ENCODE data around the gene ENPP1.
"Not testable (repeated sequence)": the region's sequence is repeated elsewhere in the genome, so short reads cannot be mapped to it uniquely, and the experiment has no call there.

The ENPP1 gene

DNA sequence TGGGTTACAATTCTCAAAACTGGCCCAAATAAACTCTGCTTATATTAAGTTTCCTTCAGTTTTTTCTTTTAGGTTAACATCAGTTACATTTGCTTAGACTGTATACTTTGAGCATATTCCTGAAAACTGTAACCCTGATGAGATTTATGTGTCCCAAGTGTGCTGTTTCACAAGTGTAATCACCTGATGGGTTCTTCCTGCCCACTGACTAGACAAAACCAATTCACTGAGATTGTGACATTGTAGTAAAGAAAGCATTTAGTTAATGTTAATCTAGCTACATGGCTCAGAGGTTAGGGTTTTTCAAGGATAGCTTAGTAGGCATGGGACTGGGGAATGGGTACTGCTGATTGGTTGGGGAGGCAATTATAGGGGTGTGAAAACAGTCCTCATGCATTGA, 89.8 kb downstream of the ENPP1 start:
- Histone ChIP-seq H3K4me1 (ENCODE audit: control insufficient read depth, insufficient read depth, low read length, unreplicated experiment) (no peaks in the 10 kb centered on the region), H3K36me3 (ENCODE audit: insufficient read depth, low read length) (no peaks in the 10 kb centered on the region), H3K79me2 (ENCODE audit: control insufficient read depth, insufficient read depth, low read length, unreplicated experiment) (no peaks in the 10 kb centered on the region), H3K27me3 (ENCODE audit: insufficient read depth, low read length) (no peaks in the 10 kb centered on the region), H2AFZ (ENCODE audit: low read length, unreplicated experiment) (no peak overlapping the region), H3K4me3 (ENCODE audit: low read depth, low read length) (no peak overlapping the region), H3K27ac (ENCODE audit: low read depth, low read length) (no peak overlapping the region)

- Histone ChIP-seq H3K79me2 (ENCODE audit: control insufficient read depth, insufficient read depth, low read length, unreplicated experiment) (no peaks in the 10 kb centered on the region), H3K4me3 (ENCODE audit: low read depth, low read length) (no peak overlapping the region), H3K27me3 (ENCODE audit: insufficient read depth, low read length) (no peaks in the 10 kb centered on the region), H2AFZ (ENCODE audit: low read length, unreplicated experiment) (no peak overlapping the region), H3K4me1 (ENCODE audit: control insufficient read depth, insufficient read depth, low read length, unreplicated experiment) (no peaks in the 10 kb centered on the region), H3K27ac (ENCODE audit: low read depth, low read length) (no peak overlapping the region), H3K36me3 (ENCODE audit: insufficient read depth, low read length) (no peaks in the 10 kb centered on the region)
Observed at GRCh38 chr6:131898718-131899117, 90.9 kb downstream of the ENPP1 start.

DNA sequence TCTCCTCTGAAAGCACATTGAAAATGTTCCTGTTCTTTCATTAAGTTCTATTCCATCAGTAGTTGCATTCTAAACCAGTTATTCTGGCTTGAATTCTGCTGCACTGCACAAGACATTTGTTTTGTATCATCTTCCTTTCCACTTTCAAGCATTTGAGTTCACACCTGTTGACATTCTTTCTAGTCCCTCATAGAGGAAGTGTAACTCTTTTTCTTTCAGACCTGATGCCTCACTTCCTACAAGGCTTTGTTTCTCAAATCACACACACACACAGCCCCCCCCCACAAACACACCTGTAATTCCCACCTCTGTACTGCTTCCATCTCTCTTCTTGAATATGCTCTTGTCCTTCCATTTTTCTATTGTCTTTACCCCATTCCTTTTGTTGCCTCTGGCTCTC, 92.4 kb downstream of the ENPP1 start:
- Histone ChIP-seq H3K27ac (ENCODE audit: low read depth, low read length) (no peak overlapping the region), H3K4me3 (ENCODE audit: low read depth, low read length) (no peak overlapping the region), H3K79me2 (ENCODE audit: control insufficient read depth, insufficient read depth, low read length, unreplicated experiment) (no peaks in the 10 kb centered on the region), H2AFZ (ENCODE audit: low read length, unreplicated experiment) (no peak overlapping the region), H3K27me3 (ENCODE audit: insufficient read depth, low read length) (no peaks in the 10 kb centered on the region), H3K36me3 (ENCODE audit: insufficient read depth, low read length) (no peaks in the 10 kb centered on the region), H3K4me1 (ENCODE audit: control insufficient read depth, insufficient read depth, low read length, unreplicated experiment) (no peaks in the 10 kb centered on the region)

DNA sequence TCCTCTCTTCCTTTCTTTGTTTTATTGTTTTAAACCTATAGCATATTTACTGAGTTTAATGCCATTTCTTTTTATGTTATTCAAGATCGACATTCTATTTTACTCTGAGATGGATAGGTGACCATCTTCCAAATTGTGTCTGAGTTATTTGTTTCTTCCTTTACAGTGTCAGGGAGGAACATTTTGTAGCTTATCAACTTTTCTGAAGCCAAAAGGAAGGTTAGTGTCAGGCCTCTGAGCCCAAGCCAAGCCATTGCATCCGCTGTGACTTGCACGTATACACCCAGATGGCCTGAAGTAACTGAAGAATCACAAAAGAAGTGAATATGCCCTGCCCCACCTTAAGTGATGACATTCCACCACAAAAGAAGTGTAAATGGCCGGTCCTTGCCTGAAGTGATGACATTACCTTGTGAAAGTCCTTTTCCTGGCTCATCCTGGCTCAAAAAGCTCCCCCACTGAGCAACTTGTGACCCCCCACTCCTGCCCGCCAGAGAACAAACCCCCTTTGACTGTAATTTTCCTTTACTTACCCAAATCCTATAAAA, 93.6 kb downstream of the ENPP1 start:
- H3K27ac ChIP-seq (ENCODE audit: low read depth, low read length); H3K79me2 ChIP-seq (ENCODE audit: control insufficient read depth, insufficient read depth, low read length, unreplicated experiment): not testable (repeated sequence)

DNA sequence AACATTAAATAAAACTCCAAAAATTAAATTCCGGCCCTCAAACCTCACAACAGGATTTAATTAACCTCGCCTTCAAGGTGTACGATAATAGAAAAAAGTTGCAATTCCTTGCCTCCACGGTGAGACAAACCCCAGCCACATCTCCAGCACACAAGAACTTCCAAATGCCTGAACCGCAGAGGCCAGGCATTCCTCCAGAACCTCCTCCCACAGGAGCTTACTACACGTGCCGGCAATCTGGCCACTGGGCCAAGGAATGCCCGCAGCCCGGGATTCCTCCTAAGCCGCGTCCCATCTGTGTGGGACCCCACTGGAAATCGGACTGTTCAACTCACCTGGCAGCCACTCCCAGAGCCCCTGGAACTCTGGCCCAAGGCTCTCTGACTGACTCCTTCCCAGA, 95.9 kb downstream of the ENPP1 start:
- H3K27me3 ChIP-seq (ENCODE audit: insufficient read depth, low read length); H3K27ac ChIP-seq (ENCODE audit: low read depth, low read length); H3K79me2 ChIP-seq (ENCODE audit: control insufficient read depth, insufficient read depth, low read length, unreplicated experiment); H3K4me1 ChIP-seq (ENCODE audit: control insufficient read depth, insufficient read depth, low read length, unreplicated experiment); H2AFZ ChIP-seq (ENCODE audit: low read length, unreplicated experiment); H3K36me3 ChIP-seq (ENCODE audit: insufficient read depth, low read length); H3K4me3 ChIP-seq (ENCODE audit: low read depth, low read length): not testable (repeated sequence)

More for the DNA sequence above, 93.6 kb downstream of the ENPP1 start:
- H2AFZ ChIP-seq (ENCODE audit: low read length, unreplicated experiment); H3K27me3 ChIP-seq (ENCODE audit: insufficient read depth, low read length); H3K4me1 ChIP-seq (ENCODE audit: control insufficient read depth, insufficient read depth, low read length, unreplicated experiment); H3K36me3 ChIP-seq (ENCODE audit: insufficient read depth, low read length); H3K4me3 ChIP-seq (ENCODE audit: low read depth, low read length): not testable (repeated sequence)

- not testable (repeated sequence) for H3K27me3 ChIP-seq (ENCODE audit: insufficient read depth, low read length); H3K36me3 ChIP-seq (ENCODE audit: insufficient read depth, low read length); H3K27ac ChIP-seq (ENCODE audit: low read depth, low read length); H3K4me3 ChIP-seq (ENCODE audit: low read depth, low read length); H3K79me2 ChIP-seq (ENCODE audit: control insufficient read depth, insufficient read depth, low read length, unreplicated experiment); H2AFZ ChIP-seq (ENCODE audit: low read length, unreplicated experiment); H3K4me1 ChIP-seq (ENCODE audit: control insufficient read depth, insufficient read depth, low read length, unreplicated experiment)
Observed at GRCh38 chr6:131908787-131909186, 101.0 kb downstream of the ENPP1 start.

GRCh38 chr6:131909408-131910218, 101.8 kb downstream of the ENPP1 start:
- H3K27ac ChIP-seq (ENCODE audit: low read depth, low read length), result no peak overlapping the region
- H3K79me2 ChIP-seq (ENCODE audit: control insufficient read depth, insufficient read depth, low read length, unreplicated experiment), result no peaks in the 10 kb centered on the region
- H2AFZ ChIP-seq (ENCODE audit: low read length, unreplicated experiment), result no peak overlapping the region
- H3K36me3 ChIP-seq (ENCODE audit: insufficient read depth, low read length), result no peaks in the 10 kb centered on the region
- peaks cover 6% of the 10 kb centered on the region for H3K4me1 ChIP-seq (ENCODE audit: control insufficient read depth, insufficient read depth, low read length, unreplicated experiment)
- H3K4me3 ChIP-seq (ENCODE audit: low read depth, low read length), result no peak overlapping the region
- 0 out of 2 replicates have a peak, but pooled peaks cover 3% of the 10 kb centered on the region for H3K27me3 ChIP-seq (ENCODE audit: insufficient read depth, low read length)

DNA sequence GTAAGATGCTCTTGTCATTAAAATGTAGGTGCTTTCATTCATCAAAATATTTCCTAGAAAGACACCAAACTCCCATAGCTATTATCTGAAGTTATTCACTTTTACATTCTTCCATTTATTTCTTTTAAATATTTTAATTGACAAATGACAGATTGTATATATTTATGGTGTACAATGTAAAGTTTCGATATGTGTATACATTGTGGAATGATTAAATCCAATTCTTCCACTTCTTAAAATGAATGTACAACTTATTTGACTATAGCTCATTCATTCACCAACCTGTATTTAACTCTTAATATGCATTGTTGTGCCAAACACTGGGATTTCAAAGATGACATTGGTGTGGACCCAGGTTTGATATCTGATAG, 102.4 kb downstream of the ENPP1 start:
- Histone ChIP-seq H3K27me3 (ENCODE audit: insufficient read depth, low read length) (0 out of 2 replicates have a peak, but pooled peaks cover 3% of the 10 kb centered on the region), H3K27ac (ENCODE audit: low read depth, low read length) (no peak overlapping the region), H3K36me3 (ENCODE audit: insufficient read depth, low read length) (no peaks in the 10 kb centered on the region), H3K79me2 (ENCODE audit: control insufficient read depth, insufficient read depth, low read length, unreplicated experiment) (no peaks in the 10 kb centered on the region), H3K4me3 (ENCODE audit: low read depth, low read length) (no peak overlapping the region), H3K4me1 (ENCODE audit: control insufficient read depth, insufficient read depth, low read length, unreplicated experiment) (peaks cover 12% of the 10 kb centered on the region), H2AFZ (ENCODE audit: low read length, unreplicated experiment) (no peak overlapping the region)

DNA sequence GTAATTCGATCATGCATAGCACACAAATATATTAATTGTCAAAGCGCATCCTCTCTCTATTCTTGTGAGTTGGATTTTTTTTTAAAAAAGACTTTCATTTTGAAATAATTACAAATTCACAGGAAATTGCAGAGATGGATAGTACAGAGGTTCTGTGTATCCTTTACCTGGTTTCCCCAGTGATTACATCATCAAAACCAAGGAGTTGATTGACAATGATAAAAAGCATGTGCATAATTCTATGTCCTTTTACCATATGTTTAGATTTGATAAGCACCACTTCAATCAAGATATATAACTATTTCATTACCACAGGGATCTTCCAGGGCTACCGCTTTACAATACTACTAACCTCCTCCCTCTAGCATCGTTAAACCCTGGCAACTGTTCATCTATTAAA, 103.1 kb downstream of the ENPP1 start:
- Histone ChIP-seq H2AFZ (ENCODE audit: low read length, unreplicated experiment) (no peak overlapping the region), H3K4me3 (ENCODE audit: low read depth, low read length) (no peak overlapping the region), H3K27me3 (ENCODE audit: insufficient read depth, low read length) (0 out of 2 replicates have a peak, but pooled peaks cover 3% of the 10 kb centered on the region), H3K79me2 (ENCODE audit: control insufficient read depth, insufficient read depth, low read length, unreplicated experiment) (no peaks in the 10 kb centered on the region), H3K36me3 (ENCODE audit: insufficient read depth, low read length) (no peaks in the 10 kb centered on the region), H3K4me1 (ENCODE audit: control insufficient read depth, insufficient read depth, low read length, unreplicated experiment) (peaks cover 13% of the 10 kb centered on the region), H3K27ac (ENCODE audit: low read depth, low read length) (no peak overlapping the region)

- Histone ChIP-seq H3K27ac (ENCODE audit: low read depth, low read length) (no peak overlapping the region), H3K27me3 (ENCODE audit: insufficient read depth, low read length) (0 out of 2 replicates have a peak, but pooled peaks cover 3% of the 10 kb centered on the region), H3K36me3 (ENCODE audit: insufficient read depth, low read length) (no peaks in the 10 kb centered on the region), H2AFZ (ENCODE audit: low read length, unreplicated experiment) (no peak overlapping the region), H3K4me3 (ENCODE audit: low read depth, low read length) (no peak overlapping the region), H3K79me2 (ENCODE audit: control insufficient read depth, insufficient read depth, low read length, unreplicated experiment) (no peaks in the 10 kb centered on the region), H3K4me1 (ENCODE audit: control insufficient read depth, insufficient read depth, low read length, unreplicated experiment) (peaks cover 13% of the 10 kb centered on the region)
Observed at GRCh38 chr6:131911951-131912350, 104.1 kb downstream of the ENPP1 start.

DNA sequence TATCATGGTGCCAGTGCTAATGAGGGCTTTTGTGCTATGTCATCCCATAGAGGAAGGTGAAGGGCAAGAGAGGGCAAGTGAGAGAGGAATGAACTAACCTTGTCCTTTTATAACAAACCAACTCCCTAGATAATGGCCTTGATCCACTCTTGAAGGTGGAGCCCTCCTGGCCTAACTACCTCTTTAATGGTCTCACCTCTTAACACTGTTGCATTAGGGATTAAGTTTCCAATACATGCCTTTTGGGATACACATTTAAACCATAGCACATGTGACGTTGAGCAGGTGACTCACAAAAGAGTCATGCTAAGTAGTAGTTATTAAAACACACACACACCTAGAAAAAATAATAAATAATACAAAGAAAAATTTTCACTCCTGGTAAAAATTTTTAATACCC, 106.4 kb downstream of the ENPP1 start:
- Histone ChIP-seq H2AFZ (ENCODE audit: low read length, unreplicated experiment) (no peak overlapping the region), H3K27ac (ENCODE audit: low read depth, low read length) (no peak overlapping the region), H3K27me3 (ENCODE audit: insufficient read depth, low read length) (0 out of 2 replicates have a peak, but pooled peaks cover 3% of the 10 kb centered on the region), H3K79me2 (ENCODE audit: control insufficient read depth, insufficient read depth, low read length, unreplicated experiment) (no peaks in the 10 kb centered on the region), H3K36me3 (ENCODE audit: insufficient read depth, low read length) (no peaks in the 10 kb centered on the region), H3K4me1 (ENCODE audit: control insufficient read depth, insufficient read depth, low read length, unreplicated experiment) (peaks cover 13% of the 10 kb centered on the region), H3K4me3 (ENCODE audit: low read depth, low read length) (no peak overlapping the region)
